CD4-positive, alpha-beta T cell treated with Interferon gamma for 1 hour (primary cell): Measurements from ENCODE around the gene KBTBD12.
"Not testable (repeated sequence)": the region's sequence is repeated elsewhere in the genome, so short reads cannot be mapped to it uniquely, and the experiment has no call there.

Experiments
- DNase-seq: peaks from one replicate; pipeline ENCODE4 v3.0.0-alpha.2; 2020

Gene KBTBD12

GRCh38 chr3:127915115-127915936, at the start of gene KBTBD12:
KBTBD12 (plus strand) TSS chr3:127915232; CDS start chr3:127923062, 7,830 bp downstream.
- no peak for DNase-seq

DNA sequence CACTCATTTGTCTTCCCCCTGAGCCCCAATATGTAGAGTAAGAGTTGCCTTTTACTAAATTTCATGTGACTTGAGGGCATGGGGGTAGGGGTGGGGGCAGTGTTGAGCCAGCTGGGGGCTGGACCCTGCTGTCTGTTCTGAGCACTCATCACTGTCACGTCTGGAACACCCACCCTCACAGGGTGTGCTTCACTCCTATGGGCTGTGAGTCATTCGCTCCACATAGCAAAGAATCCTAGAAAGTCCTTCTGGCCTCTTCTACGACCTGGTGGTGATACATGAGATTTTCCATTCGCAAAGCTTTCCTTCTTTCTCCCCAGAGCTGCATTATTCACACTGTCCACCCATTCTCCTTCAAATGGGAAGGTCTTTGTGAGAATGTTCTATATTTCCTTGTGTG, 49.1 kb upstream of the KBTBD12 start:
- no peak for DNase-seq

- DNase-seq = no peak
Measured at GRCh38 chr3:127867412-127867811, 47.6 kb upstream of the KBTBD12 start.

GRCh38 chr3:127867986-127868385, 47.0 kb upstream of the KBTBD12 start:
- no peak for DNase-seq

DNA sequence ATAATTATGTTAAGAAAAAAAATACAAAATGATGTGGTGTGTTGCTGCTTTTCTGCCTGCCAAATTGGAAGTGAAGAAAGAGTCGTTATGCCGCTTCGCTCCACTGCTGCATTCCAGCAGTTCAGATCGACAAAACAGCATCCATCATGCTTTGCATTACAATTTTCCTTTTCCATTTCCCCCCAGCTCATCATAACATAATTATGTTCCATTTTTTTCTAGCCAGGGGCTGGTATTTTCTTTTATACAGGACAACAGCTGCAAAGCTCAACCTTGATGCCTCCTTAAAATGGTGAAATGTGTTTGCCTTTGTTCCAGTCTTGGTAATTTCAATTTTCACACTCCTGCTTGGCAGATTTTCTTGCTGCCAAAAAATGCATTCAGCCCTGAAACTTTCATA, 44.9 kb upstream of the KBTBD12 start:
- DNase-seq = no peak

DNA sequence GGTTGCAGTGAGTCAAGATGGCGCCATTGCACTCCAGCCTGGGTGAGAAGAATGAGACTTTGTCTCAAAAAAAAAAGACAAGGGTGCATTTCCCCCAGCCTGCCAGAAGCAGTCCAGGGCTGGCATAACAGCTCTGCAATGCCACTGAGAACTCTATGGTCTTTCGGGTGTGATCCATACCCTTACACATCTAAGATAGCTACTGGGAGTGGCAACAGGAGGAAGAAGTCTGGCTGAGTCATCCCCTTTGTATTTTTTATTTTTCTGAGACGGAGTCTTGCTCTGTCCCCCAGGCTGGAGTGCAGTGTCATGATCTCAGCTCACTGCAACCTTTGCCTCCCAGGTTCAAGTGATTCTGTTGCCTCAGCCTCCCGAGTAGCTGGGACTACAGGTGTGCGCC, 40.9 kb upstream of the KBTBD12 start:
- not testable (repeated sequence) for DNase-seq

GRCh38 chr3:127881586-127881985, 33.4 kb upstream of the KBTBD12 start:
- DNase-seq = no peak

DNA sequence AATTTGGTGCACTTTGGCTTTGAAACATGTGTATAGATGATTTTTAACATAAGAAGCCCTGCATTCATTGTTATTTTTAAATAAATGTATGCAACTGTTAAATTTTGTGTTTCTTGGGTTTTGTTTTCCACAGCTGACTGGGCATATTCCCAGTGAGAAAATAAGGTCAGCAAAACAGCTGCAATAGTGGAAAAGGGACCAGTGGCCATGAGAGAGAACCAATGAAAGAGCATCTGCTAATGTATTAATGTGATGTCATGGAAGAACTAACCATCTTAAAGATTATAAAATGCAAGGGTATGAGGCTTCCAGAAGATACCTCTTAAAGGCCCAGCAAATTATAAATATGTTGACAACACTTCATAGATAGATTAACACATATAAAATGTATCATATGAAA, 31.0 kb upstream of the KBTBD12 start:
- DNase-seq = no peak

DNA sequence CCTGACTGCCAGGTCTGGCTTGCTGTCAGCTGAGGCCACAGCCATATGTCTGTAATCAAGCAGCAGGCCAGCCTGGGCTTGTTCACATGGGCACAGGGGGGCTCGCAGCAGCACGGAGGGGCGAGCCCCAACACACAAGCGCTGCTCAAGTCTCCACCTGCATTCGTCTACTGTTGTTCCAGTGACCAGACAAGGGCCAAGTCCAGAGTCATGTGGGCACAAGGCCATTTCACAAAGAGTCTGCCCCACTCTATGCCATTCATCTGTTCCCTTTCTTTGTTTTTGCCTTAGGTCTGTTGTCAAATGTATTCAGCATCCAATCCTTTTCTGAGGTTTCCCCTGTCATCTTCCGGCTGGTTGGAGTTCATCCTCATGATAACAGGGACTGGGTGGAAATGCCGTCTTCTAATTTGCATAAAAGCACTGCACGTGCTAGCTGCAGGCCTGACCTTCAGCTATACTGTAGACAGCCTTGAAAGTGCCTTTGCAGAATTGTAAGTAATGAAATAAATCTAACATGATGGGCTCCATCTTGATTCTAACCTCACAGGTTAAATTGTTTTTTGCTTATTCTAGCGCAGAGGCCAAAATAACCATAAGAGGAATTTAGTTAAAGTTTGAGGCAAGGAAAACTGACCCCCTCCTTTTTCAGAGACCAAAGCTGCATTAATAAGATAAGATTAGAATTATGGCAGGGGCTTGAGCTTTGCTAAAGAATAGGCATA, 28.6 kb upstream of the KBTBD12 start:
- no peak for DNase-seq

DNA sequence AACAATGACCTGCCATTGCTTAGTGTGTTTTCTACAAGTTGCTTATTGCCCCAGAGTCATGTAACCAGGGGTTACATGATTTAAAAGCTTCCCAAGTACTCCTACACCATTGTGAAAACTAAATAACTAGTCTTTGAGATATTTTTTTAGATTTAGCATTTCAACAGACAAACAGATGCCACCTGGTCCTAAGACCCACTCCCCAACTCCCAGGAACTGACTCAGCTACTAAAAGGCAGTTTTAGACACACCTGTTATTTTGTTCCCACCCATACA, 28.1 kb upstream of the KBTBD12 start:
- no peak for DNase-seq

GRCh38 chr3:127887321-127887720, 27.7 kb upstream of the KBTBD12 start:
- DNase-seq = no peak

DNA sequence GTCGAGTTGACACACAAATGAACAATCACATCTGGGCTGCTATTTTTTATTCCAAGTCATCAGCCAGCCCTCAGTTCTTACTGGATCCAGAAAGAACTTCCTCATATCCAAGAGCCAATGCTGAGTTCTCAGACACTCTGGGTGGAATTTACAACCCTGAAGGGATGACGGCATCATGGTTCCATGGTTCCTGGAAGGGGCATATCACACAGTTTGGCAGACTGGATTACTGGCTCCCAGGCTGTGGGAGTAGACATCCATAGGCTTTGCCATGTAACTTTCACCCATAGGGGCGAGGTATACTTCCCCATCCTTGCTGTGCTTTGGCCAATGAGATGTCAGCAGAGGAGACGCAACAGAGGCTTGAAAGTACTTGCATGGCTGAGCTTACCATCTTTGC, 26.9 kb upstream of the KBTBD12 start:
- no peak for DNase-seq

GRCh38 chr3:127888564-127889107, 26.4 kb upstream of the KBTBD12 start:
- DNase-seq = no peak

GRCh38 chr3:127889461-127889863, 25.6 kb upstream of the KBTBD12 start:
- DNase-seq = no peak

GRCh38 chr3:127889976-127890650, 24.9 kb upstream of the KBTBD12 start:
- no peak for DNase-seq

- not testable (repeated sequence) for DNase-seq
Measured at GRCh38 chr3:127890651-127891290, 24.3 kb upstream of the KBTBD12 start.

DNA sequence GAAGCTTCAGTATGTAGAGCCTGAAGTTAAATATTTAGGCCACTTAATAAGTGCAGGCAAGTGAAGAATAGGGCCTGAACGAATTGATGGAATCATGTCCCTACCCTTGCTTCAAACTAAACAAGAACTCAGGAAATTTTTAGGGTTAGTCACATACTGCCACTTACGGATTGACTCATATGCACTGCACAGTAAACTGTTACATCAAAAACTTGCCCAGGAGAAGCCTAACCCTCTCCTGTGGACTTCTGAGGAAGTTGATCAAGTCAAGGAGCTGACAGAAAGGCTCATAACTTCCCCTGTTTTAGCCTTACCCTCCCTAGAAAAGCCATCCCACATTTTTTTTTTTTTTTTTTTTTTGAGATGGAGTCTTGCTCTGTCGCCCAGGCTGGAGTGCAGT, 20.6 kb upstream of the KBTBD12 start:
- no peak for DNase-seq

DNA sequence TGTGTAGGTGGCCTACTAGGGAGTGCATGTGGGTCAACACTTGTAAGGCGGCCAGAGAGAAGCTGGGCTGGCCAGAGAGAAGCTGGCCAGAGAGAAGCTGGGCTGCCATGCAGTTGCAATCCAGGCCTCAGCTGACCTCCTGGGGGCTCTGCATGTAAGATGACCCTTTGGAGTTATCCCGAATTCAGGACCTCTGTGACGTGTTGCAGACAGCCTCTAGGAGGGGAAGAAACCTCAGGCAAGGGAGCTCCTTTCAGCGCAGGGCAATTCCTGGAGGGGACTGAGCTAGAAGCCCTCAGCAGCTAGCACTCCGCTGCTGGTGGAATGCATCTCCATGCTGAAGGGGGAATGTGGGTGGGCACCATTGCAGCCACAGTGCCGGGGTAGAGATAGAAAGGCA, 15.8 kb upstream of the KBTBD12 start:
- DNase-seq = no peak

- no peak for DNase-seq
Measured at GRCh38 chr3:127899766-127900165, 15.3 kb upstream of the KBTBD12 start.

DNA sequence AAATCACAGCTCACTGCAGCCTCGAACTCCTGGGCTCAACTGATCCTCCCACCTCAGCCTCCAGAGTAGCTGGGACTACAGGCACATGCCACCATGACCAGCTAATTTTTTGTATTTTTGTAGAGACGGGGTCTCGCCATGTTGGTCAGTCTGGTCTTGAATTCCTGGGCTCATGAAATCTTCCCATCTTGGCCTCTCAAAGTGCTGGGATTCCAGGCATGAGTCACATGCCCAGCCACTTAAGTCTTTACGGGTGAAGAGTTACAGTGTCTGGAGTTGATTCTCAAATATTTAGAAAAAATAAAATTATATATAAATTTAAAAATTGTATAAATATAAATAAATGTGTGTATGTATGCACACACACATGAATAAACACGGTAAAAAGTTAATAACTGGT, 14.5 kb upstream of the KBTBD12 start:
- DNase-seq = no peak

DNA sequence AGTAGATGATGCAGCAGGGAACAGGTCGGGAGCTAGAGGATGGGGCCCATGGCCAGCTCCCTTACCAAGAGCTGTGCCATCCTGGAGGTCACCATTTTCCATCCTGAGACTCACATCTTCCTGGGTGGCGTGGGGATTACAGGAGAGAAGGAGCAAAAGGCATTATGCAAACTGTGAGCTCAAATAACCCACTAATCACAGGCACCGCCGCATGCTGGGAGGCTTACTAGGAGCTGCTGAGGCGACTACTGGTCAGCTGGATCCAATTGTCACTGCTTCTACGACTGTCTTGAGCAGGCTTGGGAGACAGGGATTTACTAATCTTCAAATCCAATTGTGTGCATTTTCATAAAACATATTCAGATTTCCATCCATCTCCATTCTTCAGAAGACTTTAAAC, 12.5 kb upstream of the KBTBD12 start:
- DNase-seq = no peak

DNA sequence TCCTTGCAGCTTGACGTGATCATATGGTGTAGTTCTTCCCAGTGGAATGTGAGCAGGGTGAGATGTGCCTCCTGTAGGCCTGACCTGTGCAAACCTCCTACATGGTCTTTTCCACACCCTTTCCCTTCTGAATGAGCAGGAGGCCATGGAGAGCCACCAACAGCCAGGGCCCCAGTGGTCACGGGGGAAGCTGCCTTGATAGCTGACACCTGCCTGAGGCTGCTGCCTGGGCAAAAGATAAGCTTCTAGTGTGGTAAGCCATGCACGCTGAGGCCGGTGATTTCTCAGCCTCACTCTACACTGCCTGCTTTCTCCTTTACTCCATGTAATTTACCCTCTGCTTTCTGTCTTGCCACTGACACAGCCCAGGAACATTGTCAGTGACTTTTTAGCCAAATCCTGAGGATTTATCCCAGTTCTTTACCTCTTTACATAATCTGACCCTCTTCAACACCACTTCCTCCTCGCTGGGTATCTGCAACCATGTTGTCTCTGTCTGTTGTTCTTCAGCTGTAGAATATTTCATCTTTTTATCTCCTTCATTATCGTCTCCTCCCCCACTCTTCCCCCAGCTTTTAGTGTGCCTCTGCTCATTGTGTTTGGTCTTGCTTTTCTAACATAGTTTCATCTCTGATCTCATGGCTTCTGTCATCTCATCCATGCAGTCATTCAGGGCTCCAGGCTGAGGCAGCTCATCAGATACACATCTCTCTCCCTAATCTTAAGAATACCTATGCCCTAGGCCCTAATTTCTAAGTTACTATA, 11.2 kb upstream of the KBTBD12 start:
- no peak for DNase-seq
